Naive thymus-derived CD4-positive, alpha-beta T cell (primary cell): Measurements from ENCODE around the gene HAPLN3. TPM values are rescaled to one million over a fixed set of nuclear protein-coding genes. Genes with fewer than 3 reads are reported as not detected.

Source experiments
- ATAC-seq: fragments of 150-1000 bp; cut with Tn5 transposase; 2 replicates; pipeline ENCODE4 v1.10.0; 2021; ENCODE audit warnings: mild to moderate bottlenecking, moderate library complexity
- CTCF ChIA-PET: fragments of 350-600 bp; sonication (Branson Sonifier 250); formaldehyde crosslinking; loops from one replicate; lab custom pipeline; 2021; ENCODE audit warnings: antibody characterized with exemption; lab: Charles Lee
- POLR2A ChIA-PET: fragments of 350-600 bp; sonication (Branson Sonifier 250); formaldehyde crosslinking; loops from one replicate; lab custom pipeline; 2021; ENCODE audit warnings: antibody characterized with exemption, inconsistent platforms; lab: Charles Lee
- DNase-seq, 9 donors: peaks; one replicate each; pipeline versions ENCODE4 v3.0.0 to v3.0.0-alpha.2; 2020 to 2022; ENCODE audit warnings: mixed read lengths in 1 of 9
- H3K27ac ChIP-seq: one replicate; pipeline ENCODE4 v1.7.0; 2013; ENCODE audit warnings: mild to moderate bottlenecking, low read depth, low read length, moderate library complexity
- H3K27me3 ChIP-seq, 2 donors: one replicate each; pipeline ENCODE4 v1.7.0; 2013; ENCODE audit warnings: low read length in 2 of 2, mild to moderate bottlenecking in 2 of 2, moderate library complexity in 2 of 2; ENCODE audit not compliant: control insufficient read depth in 2 of 2, insufficient read depth in 2 of 2
- H3K36me3 ChIP-seq, 3 experiments: 1 replicate in 2 of 3; 2 replicates in 1 of 3; pipeline ENCODE4 v1.7.0; 2013; ENCODE audit warnings: low read length in 3 of 3, mild to moderate bottlenecking in 3 of 3, moderate library complexity in 1 of 3; ENCODE audit not compliant: insufficient read depth in 3 of 3, control insufficient read depth in 2 of 3
- H3K4me1 ChIP-seq, 2 donors: one replicate each; pipeline ENCODE4 v1.7.0; 2013; ENCODE audit warnings: low read length in 2 of 2, mild to moderate bottlenecking in 2 of 2, moderate library complexity in 1 of 2; ENCODE audit not compliant: control insufficient read depth in 2 of 2, insufficient read depth in 2 of 2
- H3K4me3 ChIP-seq: 2 replicates; pipeline ENCODE4 v1.7.0; 2013; ENCODE audit warnings: mild to moderate bottlenecking, low read length
- H3K9me3 ChIP-seq, 3 experiments: 1 replicate in 2 of 3; 2 replicates in 1 of 3; pipeline ENCODE4 v1.7.0; 2013; ENCODE audit warnings: low read length in 3 of 3; ENCODE audit not compliant: control insufficient read depth in 2 of 3
- H3K27ac Mint-ChIP-seq, 9 donors: one replicate each; pipeline ENCODE4 v1.8.0; 2020 to 2022; ENCODE audit warnings: mixed read lengths in 9 of 9, mild to moderate bottlenecking in 8 of 9, moderate library complexity in 5 of 9, inconsistent platforms in 2 of 9
- H3K27me3 Mint-ChIP-seq, 5 donors: one replicate each; pipeline ENCODE4 v1.8.0; 2021 to 2022; ENCODE audit warnings: mixed read lengths in 5 of 5, mild to moderate bottlenecking in 1 of 5
- H3K36me3 Mint-ChIP-seq, 5 donors: one replicate each; pipeline ENCODE4 v1.8.0; 2020 to 2022; ENCODE audit warnings: mixed read lengths in 5 of 5, mild to moderate bottlenecking in 3 of 5, inconsistent platforms in 1 of 5
- H3K4me1 Mint-ChIP-seq, 7 donors: one replicate each; pipeline ENCODE4 v1.8.0; 2020 to 2022; ENCODE audit warnings: mixed read lengths in 7 of 7, mild to moderate bottlenecking in 3 of 7, inconsistent platforms in 1 of 7
- H3K4me3 Mint-ChIP-seq, 10 donors: one replicate each; pipeline ENCODE4 v1.8.0; 2020 to 2022; ENCODE audit warnings: mild to moderate bottlenecking in 10 of 10, mixed read lengths in 10 of 10, moderate library complexity in 6 of 10, inconsistent platforms in 2 of 10
- H3K9me3 Mint-ChIP-seq, 11 donors: one replicate each; pipeline ENCODE4 v1.8.0; 2020 to 2022; ENCODE audit warnings: mixed read lengths in 11 of 11, mild to moderate bottlenecking in 4 of 11, inconsistent platforms in 1 of 11, moderate library complexity in 1 of 11
- intact Hi-C, 2 donors: fragments of 100-400 bp; cut with micrococcal nuclease; formaldehyde crosslinking; loops; one replicate each; pipeline ENCODE4 v1.15.1; 2023
- polyA plus RNA-seq, 2 donors: library from polyadenylated mRNA; unstranded; fragments of 300-500 nt; fragmentation: Illumina TruSeq; gene quantifications; one replicate each; pipeline ENCODE4 v1.2.3, GENCODE V29; 2021
- total RNA-seq, 6 experiments: library from RNA in 5 of 6; stranded (reverse) in 5 of 6; gene quantifications; 1 replicate in 5 of 6; 2 replicates in 1 of 6; pipeline ENCODE4 v1.2.3 and lab custom pipeline; 2021 to 2026

Gene HAPLN3
- total and polyA plus RNA-seq, 7 experiments from 2014 or later: 37.1 to 158 (median 78.0) TPM

- Histone ChIP-seq H3K27me3 (no peaks in the 10 kb centered on the region), H3K27ac (no peak overlapping the region), H3K36me3 (no peaks in the 10 kb centered on the region), H3K4me1 (no peaks in the 10 kb centered on the region), H3K9me3 (peaks cover 0 to 8% (median 0%) of the 10 kb centered on the region in 3 experiments), H3K4me3 (no peak overlapping the region)
- ChIA-PET CTCF (no interaction called here), POLR2A (no interaction called here)
- Mint-ChIP-seq H3K4me1 (no peaks in the 10 kb centered on the region), H3K9me3 (peaks cover 0 to 6% (median 3%) of the 10 kb centered on the region in 11 donors), H3K27me3 (peaks cover 0 to 1% (median 0%) of the 10 kb centered on the region in 5 donors), H3K27ac (no peak overlapping the region), H3K36me3 (peaks cover 2 to 11% (median 6%) of the 10 kb centered on the region in 5 donors), H3K4me3 (no peak overlapping the region)
- intact Hi-C loops: no loop called here
- no peak for ATAC-seq
- no peak for DNase-seq
Measured at GRCh38 chr15:88859550-88859949, 35.8 kb downstream of the HAPLN3 start.

- H3K27ac Mint-ChIP-seq: no peak overlapping the region
- no peak overlapping the region for H3K4me3 Mint-ChIP-seq
- peaks cover 3 to 11% (median 6%) of the 10 kb centered on the region in 5 donors for H3K36me3 Mint-ChIP-seq
- Histone ChIP-seq H3K4me3 (no peak overlapping the region), H3K36me3 (no peaks in the 10 kb centered on the region), H3K4me1 (no peaks in the 10 kb centered on the region), H3K27ac (no peak overlapping the region), H3K9me3 (peaks cover 0 to 14% (median 2%) of the 10 kb centered on the region in 3 experiments), H3K27me3 (no peaks in the 10 kb centered on the region)
- H3K4me1 Mint-ChIP-seq: no peaks in the 10 kb centered on the region
- ChIA-PET CTCF (no interaction called here), POLR2A (no interaction called here)
- ATAC-seq: no peak
- H3K27me3 Mint-ChIP-seq: peaks cover 0 to 4% (median 0%) of the 10 kb centered on the region in 5 donors
- DNase-seq: no peak
- intact Hi-C loops: no loop called here
- peaks cover 0 to 12% (median 6%) of the 10 kb centered on the region in 11 donors for H3K9me3 Mint-ChIP-seq
Measured at GRCh38 chr15:88858934-88859333, 36.4 kb downstream of the HAPLN3 start.

DNA sequence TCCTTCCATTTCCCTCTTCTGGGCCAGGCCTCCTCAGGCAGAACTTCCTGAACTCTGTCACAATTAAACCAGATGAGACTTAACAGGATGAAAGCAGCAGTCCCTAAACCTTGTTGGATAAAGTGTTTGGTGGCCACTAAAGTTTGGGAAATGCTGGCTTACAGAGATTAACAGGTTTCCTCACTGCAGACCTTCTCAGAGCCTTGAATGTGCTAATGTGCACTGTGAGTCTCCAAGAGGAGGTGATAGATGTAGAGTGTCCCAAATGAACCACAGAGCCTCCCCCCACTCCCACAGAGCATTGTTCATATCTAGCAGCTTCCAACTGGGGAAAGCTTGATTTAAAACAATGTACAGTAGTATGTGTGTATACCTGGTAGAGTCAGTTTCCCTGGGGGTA is 42.9 kb downstream of the HAPLN3 start:
- Histone ChIP-seq H3K27ac (no peak overlapping the region), H3K9me3 (peaks cover 0 to 17% (median 4%) of the 10 kb centered on the region in 3 experiments), H3K4me1 (no peaks in the 10 kb centered on the region), H3K4me3 (no peak overlapping the region), H3K36me3 (no peaks in the 10 kb centered on the region), H3K27me3 (no peaks in the 10 kb centered on the region)
- intact Hi-C loops: no loop called here
- H3K36me3 Mint-ChIP-seq: peaks cover 0 to 13% (median 3%) of the 10 kb centered on the region in 5 donors
- POLR2A ChIA-PET: no interaction called here
- no peak for ATAC-seq
- H3K4me1 Mint-ChIP-seq: no peaks in the 10 kb centered on the region
- CTCF ChIA-PET: no interaction called here
- H3K9me3 Mint-ChIP-seq: peaks cover 0 to 31% (median 9%) of the 10 kb centered on the region in 11 donors
- peak overlapping the region in 1 of 9 donors; percentile 32 for H3K27ac Mint-ChIP-seq
- peaks cover 0 to 9% (median 6%) of the 10 kb centered on the region in 5 donors for H3K27me3 Mint-ChIP-seq
- DNase-seq: no peak
- no peak overlapping the region for H3K4me3 Mint-ChIP-seq

- H3K9me3 Mint-ChIP-seq: peaks cover 0 to 25% (median 4%) of the 10 kb centered on the region in 11 donors
- H3K36me3 ChIP-seq: no peaks in the 10 kb centered on the region
- H3K36me3 Mint-ChIP-seq: peaks cover 0 to 11% (median 1%) of the 10 kb centered on the region in 5 donors
- intact Hi-C loops: no loop called here
- peaks cover 0 to 9% (median 4%) of the 10 kb centered on the region in 3 experiments for H3K9me3 ChIP-seq
- ATAC-seq: no peak
- H3K27me3 Mint-ChIP-seq: peaks cover 0 to 8% (median 6%) of the 10 kb centered on the region in 5 donors
- DNase-seq: no peak
- ChIA-PET CTCF (interaction anchor here (0.5 kb wide), 1 partner anchor 161 kb away, joined by 3 read pairs; no protein-coding TSS in a partner anchor), POLR2A (no interaction called here)
- no peaks in the 10 kb centered on the region for H3K27me3 ChIP-seq
- peaks cover 0 to 4% (median 0%) of the 10 kb centered on the region in 7 donors for H3K4me1 Mint-ChIP-seq
- H3K4me3 ChIP-seq: no peak overlapping the region
- H3K27ac ChIP-seq: no peak overlapping the region
- no peaks in the 10 kb centered on the region for H3K4me1 ChIP-seq
- H3K4me3 Mint-ChIP-seq: no peak overlapping the region
- H3K27ac Mint-ChIP-seq: no peak overlapping the region
Measured at GRCh38 chr15:88849376-88850072, 45.8 kb downstream of the HAPLN3 start.

- no peaks in the 10 kb centered on the region for H3K36me3 ChIP-seq
- no peak overlapping the region for H3K27ac ChIP-seq
- Mint-ChIP-seq H3K9me3 (peaks cover 0 to 11% (median 1%) of the 10 kb centered on the region in 11 donors), H3K36me3 (peaks cover 0 to 10% (median 0%) of the 10 kb centered on the region in 5 donors), H3K27ac (no peak overlapping the region), H3K4me1 (peaks cover 0 to 6% (median 0%) of the 10 kb centered on the region in 7 donors), H3K4me3 (no peak overlapping the region), H3K27me3 (peaks cover 0 to 8% (median 5%) of the 10 kb centered on the region in 5 donors)
- DNase-seq: no peak
- no peaks in the 10 kb centered on the region for H3K9me3 ChIP-seq
- POLR2A ChIA-PET: no interaction called here
- intact Hi-C loops: no loop called here
- CTCF ChIA-PET: no interaction called here
- H3K4me1 ChIP-seq: no peaks in the 10 kb centered on the region
- H3K4me3 ChIP-seq: no peak overlapping the region
- no peaks in the 10 kb centered on the region for H3K27me3 ChIP-seq
- no peak for ATAC-seq
Measured at GRCh38 chr15:88848203-88848602, 47.1 kb downstream of the HAPLN3 start.

DNA sequence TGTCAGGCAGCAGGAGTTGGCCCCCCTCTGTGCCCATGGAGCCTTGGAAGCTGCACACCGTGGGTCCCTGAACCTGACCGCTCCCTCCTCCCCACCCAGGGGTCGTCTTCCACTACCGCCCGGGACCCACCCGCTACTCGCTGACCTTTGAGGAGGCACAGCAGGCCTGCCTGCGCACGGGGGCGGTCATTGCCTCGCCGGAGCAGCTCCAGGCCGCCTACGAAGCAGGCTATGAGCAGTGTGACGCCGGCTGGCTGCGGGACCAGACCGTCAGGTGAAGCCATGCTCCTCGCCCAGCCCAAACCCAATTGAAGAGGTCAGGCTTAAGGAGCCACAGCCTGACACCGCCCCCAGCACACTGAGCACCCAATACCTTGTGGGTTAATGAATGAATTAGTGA is 48.2 kb downstream of the HAPLN3 start:
- H3K36me3 Mint-ChIP-seq: peaks cover 0 to 2% (median 0%) of the 10 kb centered on the region in 5 donors
- peaks cover 0 to 6% (median 0%) of the 10 kb centered on the region in 7 donors for H3K4me1 Mint-ChIP-seq
- POLR2A ChIA-PET: no interaction called here
- CTCF ChIA-PET: no interaction called here
- no peaks in the 10 kb centered on the region for H3K4me1 ChIP-seq
- H3K9me3 Mint-ChIP-seq: peaks cover 0 to under 1% (median 0%) of the 10 kb centered on the region in 11 donors
- peaks cover 0 to 5% (median 1%) of the 10 kb centered on the region in 5 donors for H3K27me3 Mint-ChIP-seq
- H3K36me3 ChIP-seq: no peaks in the 10 kb centered on the region
- ATAC-seq (no peak), DNase-seq (no peak)
- intact Hi-C loops: no loop called here
- no peaks in the 10 kb centered on the region for H3K9me3 ChIP-seq
- no peak overlapping the region for H3K4me3 Mint-ChIP-seq
- no peak overlapping the region for H3K27ac Mint-ChIP-seq
- H3K4me3 ChIP-seq: no peak overlapping the region
- no peak overlapping the region for H3K27ac ChIP-seq
- H3K27me3 ChIP-seq: no peaks in the 10 kb centered on the region
